ENCODE results near the gene CDC25A.

The CDC25A gene

GRCh38 chr3:48188266-48189201 lies at the start of gene CDC25A:
TSS of gene CDC25A (minus strand) at chr3:48188417. CDS start at chr3:48187947, 470 bp downstream.
- H3K27me3 ChIP-seq (ENCODE audit: insufficient read depth, low read length): no peaks in the 10 kb centered on the region
- peak within 1 kb of the TSS; percentile 79 for H2AFZ ChIP-seq (ENCODE audit: low read length)
- H3K4me3 ChIP-seq (ENCODE audit: low read depth, low read length, poor library complexity, severe bottlenecking): peak within 1 kb of the TSS; percentile 79
- peaks cover 26% of the 10 kb centered on the region for H3K4me1 ChIP-seq (ENCODE audit: insufficient read depth, low read length, severe bottlenecking)
- peak within 1 kb of the TSS; percentile 92 for H3K4me2 ChIP-seq (ENCODE audit: low read length)
- H3K36me3 ChIP-seq (ENCODE audit: insufficient read depth, low read length): peaks cover 34% of the 10 kb centered on the region
- H3K9me3 ChIP-seq (ENCODE audit: low read length): no peaks in the 10 kb centered on the region
- H3K9ac ChIP-seq (ENCODE audit: low read length): peak within 1 kb of the TSS; percentile 93
- TF ChIP-seq CTCF (IDR thresholded peaks at IDR 0.05; ENCODE audit: low read length) (no peak), EZH2 (IDR thresholded peaks at IDR 0.05; ENCODE audit: borderline replicate concordance, low read length) (no peak)
- no peaks in the 10 kb centered on the region for H3K9me2 ChIP-seq (ENCODE audit: low read depth, low read length)
- H3K27ac ChIP-seq (ENCODE audit: low read depth, low read length, poor library complexity, severe bottlenecking): peak within 1 kb of the TSS; percentile 73
- peaks cover 13% of the 10 kb centered on the region for H3K79me2 ChIP-seq (ENCODE audit: insufficient read depth, low read length)
- no peaks in the 10 kb centered on the region for H3F3A ChIP-seq (ENCODE audit: insufficient read depth, low read length)
- H4K20me1 ChIP-seq (ENCODE audit: insufficient read depth, low read length): no peaks in the 10 kb centered on the region

- H3K9me3 ChIP-seq (ENCODE audit: low read length): no peaks in the 10 kb centered on the region
- TF ChIP-seq CTCF (IDR thresholded peaks at IDR 0.05; ENCODE audit: low read length) (no peak), EZH2 (IDR thresholded peaks at IDR 0.05; ENCODE audit: borderline replicate concordance, low read length) (no peak)
- no peaks in the 10 kb centered on the region for H4K20me1 ChIP-seq (ENCODE audit: insufficient read depth, low read length)
- no peak overlapping the region for H3K4me3 ChIP-seq (ENCODE audit: low read depth, low read length, poor library complexity, severe bottlenecking)
- no peak overlapping the region for H3K9ac ChIP-seq (ENCODE audit: low read length)
- no peaks in the 10 kb centered on the region for H3F3A ChIP-seq (ENCODE audit: insufficient read depth, low read length)
- H3K27me3 ChIP-seq (ENCODE audit: insufficient read depth, low read length): no peaks in the 10 kb centered on the region
- H3K27ac ChIP-seq (ENCODE audit: low read depth, low read length, poor library complexity, severe bottlenecking): peak overlapping the region; percentile 34
- peaks cover 41% of the 10 kb centered on the region for H3K4me1 ChIP-seq (ENCODE audit: insufficient read depth, low read length, severe bottlenecking)
- no peak overlapping the region for H2AFZ ChIP-seq (ENCODE audit: low read length)
- no peaks in the 10 kb centered on the region for H3K9me2 ChIP-seq (ENCODE audit: low read depth, low read length)
- H3K4me2 ChIP-seq (ENCODE audit: low read length): no peak overlapping the region
- no peaks in the 10 kb centered on the region for H3K36me3 ChIP-seq (ENCODE audit: insufficient read depth, low read length)
- H3K79me2 ChIP-seq (ENCODE audit: insufficient read depth, low read length): peaks cover under 1% of the 10 kb centered on the region; the same call in 1 of the 2 replicates
Measured at GRCh38 chr3:48236531-48236930, 48.3 kb upstream of the CDC25A start.

- no peak for TF ChIP-seq CTCF (IDR thresholded peaks at IDR 0.05; ENCODE audit: low read length)
- TF ChIP-seq EZH2 (IDR thresholded peaks at IDR 0.05; ENCODE audit: borderline replicate concordance, low read length): no peak
Measured at GRCh38 chr3:48233542-48233941, 45.3 kb upstream of the CDC25A start.

More at GRCh38 chr3:48233542-48233941, 45.3 kb upstream of the CDC25A start:
- no peaks in the 10 kb centered on the region for H4K20me1 ChIP-seq (ENCODE audit: insufficient read depth, low read length)
- no peak overlapping the region for H3K27ac ChIP-seq (ENCODE audit: low read depth, low read length, poor library complexity, severe bottlenecking)
- H3K4me2 ChIP-seq (ENCODE audit: low read length): no peak overlapping the region
- H3K9ac ChIP-seq (ENCODE audit: low read length): no peak overlapping the region
- no peaks in the 10 kb centered on the region for H3F3A ChIP-seq (ENCODE audit: insufficient read depth, low read length)
- H3K27me3 ChIP-seq (ENCODE audit: insufficient read depth, low read length): no peaks in the 10 kb centered on the region
- peaks cover 40% of the 10 kb centered on the region for H3K4me1 ChIP-seq (ENCODE audit: insufficient read depth, low read length, severe bottlenecking)
- no peaks in the 10 kb centered on the region for H3K9me2 ChIP-seq (ENCODE audit: low read depth, low read length)
- H3K36me3 ChIP-seq (ENCODE audit: insufficient read depth, low read length): no peaks in the 10 kb centered on the region
- H3K79me2 ChIP-seq (ENCODE audit: insufficient read depth, low read length): no peaks in the 10 kb centered on the region
- H2AFZ ChIP-seq (ENCODE audit: low read length): no peak overlapping the region
- H3K4me3 ChIP-seq (ENCODE audit: low read depth, low read length, poor library complexity, severe bottlenecking): no peak overlapping the region
- H3K9me3 ChIP-seq (ENCODE audit: low read length): no peaks in the 10 kb centered on the region
